Transverse colon (tissue), 4 donors: Measurements from ENCODE around the gene STIM1. TPM values are rescaled to one million over a fixed set of nuclear protein-coding genes. Genes with fewer than 3 reads are reported as not detected.

Experiments
- DNase-seq: peaks from one replicate; pipeline ENCODE4 v3.0.0-alpha.2; 2019
- H3K27ac ChIP-seq, 4 donors: fragments of 200-600 bp; sonication (generic); 2 replicates each; pipeline ENCODE4 v1.5.1; 2016 to 2018; ENCODE audit warnings: inconsistent platforms in 4 of 4
- H3K27me3 ChIP-seq: fragments of 200-600 bp; sonication (generic); 2 replicates; pipeline ENCODE4 v1.5.1; 2017; ENCODE audit warnings: inconsistent platforms
- H3K36me3 ChIP-seq, 4 donors: fragments of 200-600 bp; sonication (generic); 2 replicates each; pipeline ENCODE4 v1.5.1; 2017 to 2019; ENCODE audit warnings: inconsistent platforms in 4 of 4
- H3K4me1 ChIP-seq, 4 donors: fragments of 200-600 bp; sonication (generic); 2 replicates each; pipeline ENCODE4 v1.5.1; 2017 to 2020; ENCODE audit warnings: inconsistent platforms in 4 of 4
- H3K4me3 ChIP-seq, 4 donors: fragments of 200-600 bp; sonication (generic); 1 replicate in 1 of 4; 2 replicates in 3 of 4; pipeline versions ENCODE4 v1.5.1 to v1.6.1; 2017 to 2019; ENCODE audit warnings: inconsistent platforms in 4 of 4
- H3K9me3 ChIP-seq, 2 donors: fragments of 200-600 bp; sonication (generic); 2 replicates each; pipeline ENCODE4 v1.5.1; 2017 to 2019; ENCODE audit warnings: inconsistent platforms in 2 of 2
- CTCF ChIP-seq, 5 experiments: fragments of 200-600 bp in 3 of 5; fragments of 450-650 bp in 2 of 5; sonication (generic) in 3 of 5; IDR thresholded peaks; 1 replicate in 2 of 5; 2 replicates in 3 of 5; pipeline ENCODE4 v1.5.1; 2016 to 2017; ENCODE audit warnings: antibody characterized with exemption in 5 of 5, inconsistent platforms in 3 of 5, mild to moderate bottlenecking in 2 of 5, moderate library complexity in 1 of 5
- EP300 ChIP-seq: sonication (generic); formaldehyde crosslinking; IDR thresholded peaks from one replicate; pipeline ENCODE4 v1.6.1; 2017; ENCODE audit warnings: antibody characterized with exemption, low read depth
- POLR2A ChIP-seq: fragments of 450-650 bp; IDR thresholded peaks from one replicate; pipeline ENCODE4 v1.6.1; 2016; ENCODE audit warnings: antibody characterized with exemption, mild to moderate bottlenecking, moderate library complexity
- POLR2AphosphoS5 ChIP-seq, 3 donors: sonication (generic); formaldehyde crosslinking; IDR thresholded peaks; one replicate each; pipeline ENCODE4 v1.6.1; 2016; ENCODE audit warnings: antibody characterized with exemption in 3 of 3
- WGBS, 2 donors: methylation state at CpG; one replicate each; pipeline ENCODE4 v1.1.5; 2018; ENCODE audit warnings: low coverage in 1 of 2; 5-methylcytosine and 5-hydroxymethylcytosine counted together
- in situ Hi-C, 4 donors: fragments of 200-750 bp; cut with MboI; loops; one replicate each; pipeline versions ENCODE4 v1.15.0 to v1.15.1; 2017; ENCODE audit warnings: low sequenced_read_pairs in 3 of 4, low pct_ligation_motif_present in 1 of 4, low pct_unique_long_range_greater_than_20kb in 1 of 4
- intact Hi-C: fragments of 100-400 bp; cut with DNase I; formaldehyde crosslinking; loops from one replicate; pipeline ENCODE4 v1.15.1; 2023; ENCODE audit warnings: low total_unique reads
- total RNA-seq, 4 donors: library from RNA; depleted of rRNA; stranded (reverse); fragments of >200 nt; gene quantifications; one replicate each; pipeline ENCODE4 v1.1.0, GENCODE V29; 2016

STIM1 gene
- total RNA-seq, 4 donors from 2014 or later: 41.2 to 79.3 (median 48.0) TPM

GRCh38 chr11:4035985-4036384 is 180.5 kb downstream of the STIM1 start:
- H3K27me3 ChIP-seq: no peaks in the 10 kb centered on the region
- intact Hi-C loops (no loop called here), in situ Hi-C loops (no loop called here)
- no peak overlapping the region for H3K4me3 ChIP-seq
- 97% methylated on average over 3 to 4 of the region's 4 CpGs for WGBS, 2 donors
- no peak for TF ChIP-seq POLR2A
- H3K4me1 ChIP-seq: no peaks in the 10 kb centered on the region
- H3K27ac ChIP-seq: no peak overlapping the region
- H3K36me3 ChIP-seq: no peaks in the 10 kb centered on the region
- no peak for DNase-seq
- no peaks in the 10 kb centered on the region for H3K9me3 ChIP-seq

GRCh38 chr11:4039011-4039410 is 183.5 kb downstream of the STIM1 start:
- WGBS, 2 donors: 88 to 100% methylated on average over 1 to 3 of the region's 3 CpGs
- no peaks in the 10 kb centered on the region for H3K27me3 ChIP-seq
- intact Hi-C loops: no loop called here

GRCh38 chr11:4040461-4040860 is 185.0 kb downstream of the STIM1 start:
- Histone ChIP-seq H3K9me3 (no peaks in the 10 kb centered on the region), H3K4me3 (no peak overlapping the region), H3K27me3 (no peaks in the 10 kb centered on the region), H3K27ac (no peak overlapping the region), H3K36me3 (no peaks in the 10 kb centered on the region), H3K4me1 (peaks cover 0 to 16% (median 0%) of the 10 kb centered on the region in 4 donors)
- intact Hi-C loops (no loop called here), in situ Hi-C loops (no loop called here)
- DNase-seq: no peak
- TF ChIP-seq POLR2A (no peak), EP300 (no peak), POLR2AphosphoS5 (IDR thresholded peaks at IDR 0.05) (no peak), CTCF (IDR thresholded peaks at IDR 0.05) (no peak)
- WGBS, 2 donors: 87 to 100% methylated on average over 1 of the region's 1 CpG

More at GRCh38 chr11:4039011-4039410, 183.5 kb downstream of the STIM1 start:
- Histone ChIP-seq H3K4me1 (peaks cover 0 to 2% (median 0%) of the 10 kb centered on the region in 4 donors), H3K4me3 (no peak overlapping the region), H3K27ac (no peak overlapping the region), H3K36me3 (no peaks in the 10 kb centered on the region), H3K9me3 (no peaks in the 10 kb centered on the region)
- TF ChIP-seq POLR2AphosphoS5 (IDR thresholded peaks at IDR 0.05): no peak
- no peak for TF ChIP-seq EP300
- no peak for TF ChIP-seq CTCF (IDR thresholded peaks at IDR 0.05)
- TF ChIP-seq POLR2A: no peak
- in situ Hi-C loops: no loop called here
- DNase-seq: no peak

GRCh38 chr11:4041731-4042391 is 186.4 kb downstream of the STIM1 start:
- Histone ChIP-seq H3K27me3 (no peaks in the 10 kb centered on the region), H3K9me3 (no peaks in the 10 kb centered on the region), H3K36me3 (no peaks in the 10 kb centered on the region), H3K27ac (no peak overlapping the region), H3K4me3 (no peak overlapping the region), H3K4me1 (peaks cover 0 to 16% (median 0%) of the 10 kb centered on the region in 4 donors)
- intact Hi-C loops: no loop called here
- WGBS, 2 donors: 92 to 96% methylated on average over 4 to 6 of the region's 6 CpGs
- no peak for DNase-seq
- in situ Hi-C loops: no loop called here
- no peak for TF ChIP-seq POLR2A
- TF ChIP-seq CTCF (IDR thresholded peaks at IDR 0.05): no peak
- TF ChIP-seq POLR2AphosphoS5 (IDR thresholded peaks at IDR 0.05): no peak
- no peak for TF ChIP-seq EP300
